Stimulated activated CD8-positive, alpha-beta memory T cell treated with anti-CD3 and anti-CD28 coated beads, Interleukin-12 subunit alpha, Interleukin-12 subunit beta, amount 100 ng/mL, for 24 hours (primary cell): Measurements from ENCODE around the gene CD59.
"Not testable (repeated sequence)": the region's sequence is repeated elsewhere in the genome, so short reads cannot be mapped to it uniquely, and the experiment has no call there.

Experiments
- DNase-seq: peaks from one replicate; pipeline ENCODE4 v3.0.0-alpha.2; 2020; ENCODE audit errors: extremely low read depth

Gene CD59

GRCh38 chr11:33742249-33742851, 6.1 kb upstream of the CD59 start:
- DNase-seq = no peak

GRCh38 chr11:33741806-33742205, 5.6 kb upstream of the CD59 start:
- DNase-seq = no peak

GRCh38 chr11:33737362-33737821, 1.2 kb upstream of the CD59 start:
- no peak for DNase-seq

GRCh38 chr11:33735271-33736147, 714 bp downstream of the CD59 start:
- DNase-seq = no peak

- DNase-seq = no peak
Observed at GRCh38 chr11:33734441-33735270, 1.6 kb downstream of the CD59 start.

- DNase-seq = no peak
Observed at GRCh38 chr11:33733980-33734379, 2.2 kb downstream of the CD59 start.

- peak; percentile 17 for DNase-seq
Observed at GRCh38 chr11:33731723-33732531, 4.3 kb downstream of the CD59 start.

GRCh38 chr11:33730716-33731115, 5.5 kb downstream of the CD59 start:
- DNase-seq = no peak

- DNase-seq = not testable (repeated sequence)
Observed at GRCh38 chr11:33729072-33729664, 7.1 kb downstream of the CD59 start.

GRCh38 chr11:33727539-33727938, 8.7 kb downstream of the CD59 start:
- DNase-seq = not testable (repeated sequence)

GRCh38 chr11:33725496-33725895, 10.7 kb downstream of the CD59 start:
- no peak for DNase-seq

GRCh38 chr11:33724644-33725035, 11.6 kb downstream of the CD59 start:
- DNase-seq = no peak

GRCh38 chr11:33723238-33723881, 12.9 kb downstream of the CD59 start:
- no peak for DNase-seq

- DNase-seq = no peak
Observed at GRCh38 chr11:33722590-33723234, 13.5 kb downstream of the CD59 start.

- no peak for DNase-seq
Observed at GRCh38 chr11:33721984-33722383, 14.2 kb downstream of the CD59 start.

GRCh38 chr11:33721426-33721825, 14.8 kb downstream of the CD59 start:
- no peak for DNase-seq

- DNase-seq = no peak
Observed at GRCh38 chr11:33719587-33719986, 16.6 kb downstream of the CD59 start.

- no peak for DNase-seq
Observed at GRCh38 chr11:33718440-33718839, 17.8 kb downstream of the CD59 start.

- DNase-seq = no peak
Observed at GRCh38 chr11:33716243-33716642, 20.0 kb downstream of the CD59 start.

GRCh38 chr11:33713856-33714398, 22.3 kb downstream of the CD59 start:
- no peak for DNase-seq
